ENCODE results near the gene MT1X.

The MT1X gene

DNA sequence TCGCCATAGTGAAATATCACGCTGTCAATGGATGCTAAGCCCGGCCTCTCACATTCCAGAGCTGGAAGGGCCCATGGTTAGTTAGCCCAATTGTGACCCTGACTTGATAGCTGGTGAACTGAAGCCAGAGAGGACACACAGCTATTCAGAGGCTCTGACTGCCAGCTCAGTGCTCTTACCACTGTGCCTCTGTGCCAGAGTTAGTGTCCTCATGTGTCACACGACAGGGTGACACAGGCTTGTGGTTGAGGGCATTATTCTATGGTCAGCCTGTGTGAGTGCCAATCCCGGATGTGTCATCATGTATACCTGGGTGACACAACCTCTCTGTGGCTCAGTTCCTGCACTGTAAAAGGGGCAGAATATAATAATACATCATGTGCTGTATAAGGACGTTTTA lies 2.5 kb upstream of the MT1X start:
- DNase-seq, result no peak

DNA sequence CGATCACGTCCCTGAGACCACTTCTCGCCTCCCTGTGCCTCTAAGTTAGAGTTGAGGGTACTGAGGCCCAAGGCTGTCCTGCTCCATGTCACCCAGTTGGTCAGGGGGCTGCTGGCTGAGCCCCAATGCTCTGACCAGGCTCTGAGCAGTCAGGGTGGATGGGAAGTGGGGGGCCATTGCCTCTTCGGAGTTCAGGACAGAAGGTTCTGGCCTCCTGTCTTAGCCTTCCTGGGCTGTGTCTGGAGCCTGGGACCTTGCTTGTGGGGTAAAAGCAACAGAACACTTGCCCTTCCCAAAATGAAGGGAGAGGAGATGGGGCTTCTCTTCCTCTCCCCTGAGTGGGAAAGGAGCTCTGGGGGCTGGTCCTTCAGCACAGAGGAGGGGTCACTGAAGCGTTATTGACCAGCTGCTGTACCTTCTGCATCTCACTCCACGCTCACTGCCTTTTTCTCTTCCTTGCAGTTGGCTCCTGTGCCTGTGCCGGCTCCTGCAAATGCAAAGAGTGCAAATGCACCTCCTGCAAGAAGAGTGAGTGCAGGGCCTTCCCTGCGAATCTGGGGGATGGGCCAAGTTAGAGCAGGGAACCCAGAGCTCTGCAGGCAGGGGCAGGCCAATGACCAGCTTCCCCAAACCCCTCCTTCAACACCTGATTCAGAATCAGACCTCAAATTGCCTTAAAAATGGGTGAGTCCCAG lies 580 bp downstream of the MT1X start:
- DNase-seq, result peak in 1 of 6 experiments; percentile 45

DNA sequence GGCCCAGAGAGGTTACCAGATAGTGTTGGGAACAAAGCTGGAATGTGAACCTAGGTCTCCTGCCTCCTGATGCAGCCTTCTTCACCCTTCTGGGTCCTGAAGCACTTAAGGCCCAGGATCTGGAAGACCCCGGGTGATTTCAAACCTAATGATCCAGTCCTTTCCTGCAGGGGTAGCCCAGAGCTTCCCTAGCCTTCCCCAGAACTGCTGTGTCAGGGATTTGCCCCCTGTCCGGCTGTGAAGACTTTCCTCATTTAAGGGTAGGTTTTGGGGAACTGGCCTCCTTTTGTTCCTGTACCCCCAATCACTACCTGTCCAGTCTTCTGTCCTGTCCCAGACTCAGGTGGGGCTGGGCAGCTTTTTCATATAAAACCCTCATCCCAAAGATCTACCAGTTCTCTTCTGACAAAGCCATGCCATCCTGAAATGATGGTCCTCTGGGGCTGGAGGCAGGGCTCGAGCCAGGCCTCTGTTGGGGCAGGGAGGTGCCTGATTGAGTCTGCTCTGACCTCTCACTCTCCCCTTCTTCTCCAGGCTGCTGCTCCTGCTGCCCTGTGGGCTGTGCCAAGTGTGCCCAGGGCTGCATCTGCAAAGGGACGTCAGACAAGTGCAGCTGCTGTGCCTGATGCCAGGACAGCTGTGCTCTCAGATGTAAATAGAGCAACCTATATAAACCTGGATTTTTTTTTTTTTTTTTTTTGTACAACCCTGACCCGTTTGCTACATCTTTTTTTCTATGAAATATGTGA lies 1.3 kb downstream of the MT1X start:
- no peak for DNase-seq

DNA sequence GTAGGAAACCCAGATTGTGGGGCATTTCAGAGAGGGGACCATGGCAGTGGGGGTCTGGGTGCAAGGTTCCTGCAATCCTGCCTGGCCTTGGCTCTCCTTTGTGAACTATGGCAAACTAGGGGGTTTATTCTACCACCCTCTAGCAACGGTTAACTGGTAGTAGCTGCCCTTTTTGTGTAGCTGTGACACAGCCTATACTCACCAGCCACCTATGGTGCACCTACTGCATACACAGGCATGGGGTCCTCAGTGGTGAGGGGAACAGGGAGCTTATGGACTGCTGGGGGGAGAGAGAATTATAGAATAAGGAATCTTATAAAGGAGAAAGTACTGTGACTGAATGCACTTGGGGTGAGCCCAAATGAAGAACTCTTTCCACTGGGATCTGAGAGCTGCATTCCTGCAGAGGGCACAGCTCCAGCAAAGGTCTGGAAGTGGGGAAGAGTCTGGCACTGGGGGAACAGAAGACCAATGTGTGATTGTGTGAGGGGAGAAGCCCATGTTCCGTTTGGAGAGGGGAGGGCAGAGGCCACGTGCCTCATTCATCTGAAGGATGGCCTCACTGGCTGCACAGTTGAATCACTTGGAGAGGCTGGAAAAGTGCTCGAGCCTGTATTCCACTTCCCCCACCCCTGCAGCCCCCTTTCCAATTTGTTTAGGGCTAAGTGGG lies 2.1 kb downstream of the MT1X start:
- DNase-seq, result no peak

DNA sequence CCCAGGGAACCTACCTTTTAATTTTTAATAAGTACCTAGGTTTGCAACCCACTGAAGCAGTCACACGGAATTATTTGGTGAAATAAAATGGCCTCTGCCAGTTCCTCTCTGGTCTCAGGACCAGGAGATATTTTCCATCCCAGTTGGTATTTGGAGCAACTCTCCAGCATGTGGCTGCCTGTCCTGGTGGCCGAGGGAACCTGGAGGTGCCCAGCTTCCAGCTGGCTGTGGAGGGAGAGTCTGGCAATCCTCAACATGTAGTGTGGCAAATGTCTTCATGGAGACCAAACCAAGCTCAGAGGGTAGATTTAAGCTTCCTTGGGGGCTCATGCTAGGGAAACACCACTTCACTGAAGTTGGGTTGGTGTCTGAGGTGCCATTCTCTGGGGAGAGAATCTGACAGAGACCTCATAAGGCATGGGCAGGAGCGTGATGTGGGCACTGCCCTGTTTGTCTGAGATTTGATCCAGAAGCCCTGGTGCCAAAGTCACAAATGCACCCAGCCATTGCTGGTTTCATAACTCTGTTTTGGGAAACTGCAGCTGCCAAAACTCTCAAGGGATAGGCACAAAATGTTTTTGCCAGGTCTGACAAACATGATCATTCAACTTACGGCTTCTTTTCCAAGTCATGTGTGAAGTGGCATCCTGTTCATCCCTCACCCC lies 2.8 kb downstream of the MT1X start:
- no peak for DNase-seq

DNA sequence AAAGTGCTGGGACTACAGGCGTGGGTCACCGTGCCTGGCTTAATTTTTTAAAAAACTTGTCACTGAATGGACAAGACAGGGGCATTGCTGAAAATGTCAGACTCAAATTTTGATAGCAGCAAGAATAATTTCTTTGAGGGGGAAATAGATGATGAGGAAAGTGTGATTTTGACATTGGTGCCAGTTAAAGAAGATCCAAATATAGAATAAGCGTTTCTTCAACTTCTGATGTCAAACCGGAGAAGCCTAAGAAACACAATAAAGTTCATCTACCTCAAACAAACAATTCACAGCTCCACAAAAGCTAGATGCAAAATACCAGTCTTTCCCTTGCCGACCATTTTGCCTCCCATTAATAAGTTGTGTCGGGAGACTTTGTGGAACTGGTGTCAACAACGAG lies 4.5 kb downstream of the MT1X start:
- DNase-seq, result no peak

DNA sequence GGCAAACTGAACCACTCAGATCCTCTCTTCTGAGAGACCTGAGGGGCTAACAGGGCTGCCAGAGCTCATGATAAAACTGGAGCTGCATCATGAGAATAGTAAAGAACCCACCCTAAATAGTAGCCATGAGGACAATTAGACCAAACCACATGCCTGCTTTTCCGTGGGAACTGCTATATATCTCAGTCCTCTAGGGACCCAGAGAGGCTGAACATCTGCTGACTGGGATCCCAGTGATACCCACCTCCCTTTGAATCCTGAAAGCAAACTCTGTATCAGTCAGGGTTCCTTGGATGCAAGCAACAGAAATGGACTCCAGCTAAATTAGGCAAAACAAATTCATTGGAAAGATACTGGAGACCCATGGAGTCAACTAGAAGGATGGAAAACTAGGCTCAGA lies 6.5 kb downstream of the MT1X start:
- DNase-seq, result no peak

DNA sequence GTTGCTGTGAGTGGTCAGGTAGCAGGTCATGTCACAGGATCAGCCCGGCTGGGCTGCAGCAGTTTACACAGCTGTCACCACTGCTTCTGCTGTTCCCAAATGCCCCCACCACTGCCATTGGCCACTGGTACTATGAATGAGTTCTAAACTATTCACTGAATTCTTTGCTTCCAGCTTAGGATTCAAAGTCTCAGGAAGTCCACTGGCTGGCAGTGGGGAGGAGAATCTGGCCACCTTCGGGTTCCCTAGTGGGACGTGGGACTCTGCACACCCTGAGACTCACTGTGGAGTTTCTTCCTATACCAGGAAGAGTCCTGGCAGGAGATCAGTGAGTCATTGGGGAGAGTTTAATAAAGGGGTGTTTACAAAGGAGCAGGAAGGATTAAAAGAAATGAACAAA lies 6.9 kb downstream of the MT1X start:
- no peak for DNase-seq

DNA sequence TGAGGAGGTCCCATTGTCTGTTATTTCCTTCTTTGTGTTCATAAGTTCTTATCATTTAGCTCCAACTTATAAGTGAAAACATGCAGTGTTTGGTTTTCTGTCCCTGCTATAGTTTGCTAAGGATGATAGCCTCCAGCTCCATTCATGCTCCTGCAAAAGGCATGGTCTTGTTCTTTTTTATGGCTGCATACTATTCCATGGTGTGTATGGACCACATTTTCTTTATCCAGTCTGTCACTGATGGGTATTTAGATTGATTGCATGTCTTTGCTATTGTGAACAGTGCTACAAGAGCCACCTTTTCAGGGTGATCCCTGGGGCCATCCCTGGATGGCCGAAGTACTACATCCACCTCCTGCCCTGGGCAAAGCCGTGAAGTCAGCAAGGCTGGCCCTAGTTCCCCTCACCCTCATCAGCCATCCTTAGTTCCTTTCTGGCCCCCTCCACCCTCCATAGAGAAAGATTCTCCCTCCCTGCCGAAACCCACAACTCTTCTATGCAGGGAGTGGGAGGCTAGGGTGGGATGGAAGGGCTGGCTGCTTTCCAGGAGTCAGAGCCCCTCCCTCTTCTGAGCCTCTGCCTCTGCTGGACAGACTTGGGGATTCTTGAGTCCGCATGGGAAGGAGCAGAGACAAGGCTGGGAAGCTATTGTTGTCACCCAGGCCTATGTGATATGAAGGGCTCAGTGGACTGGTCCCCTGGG lies 8.3 kb downstream of the MT1X start:
- no peak for DNase-seq

DNA sequence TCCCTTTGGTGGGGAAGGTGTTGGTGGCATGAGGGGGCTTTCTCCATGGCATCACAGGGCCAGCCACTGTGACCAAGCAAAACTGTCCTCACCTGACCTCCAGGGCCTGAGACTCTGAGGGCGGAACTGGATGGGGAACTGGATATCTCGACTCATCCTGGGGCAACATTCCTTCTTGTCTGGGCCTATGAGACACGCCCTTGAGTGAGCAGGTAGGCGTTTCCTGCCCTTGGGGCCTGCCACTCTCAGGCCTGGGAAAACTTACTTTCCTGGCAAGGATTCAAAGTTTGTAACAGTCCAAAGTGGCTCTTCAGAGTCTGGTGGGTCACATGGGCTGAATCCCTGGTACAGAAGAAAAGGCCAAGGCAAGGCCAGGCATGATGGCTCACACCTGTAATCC lies 9.6 kb downstream of the MT1X start:
- DNase-seq, result no peak

DNA sequence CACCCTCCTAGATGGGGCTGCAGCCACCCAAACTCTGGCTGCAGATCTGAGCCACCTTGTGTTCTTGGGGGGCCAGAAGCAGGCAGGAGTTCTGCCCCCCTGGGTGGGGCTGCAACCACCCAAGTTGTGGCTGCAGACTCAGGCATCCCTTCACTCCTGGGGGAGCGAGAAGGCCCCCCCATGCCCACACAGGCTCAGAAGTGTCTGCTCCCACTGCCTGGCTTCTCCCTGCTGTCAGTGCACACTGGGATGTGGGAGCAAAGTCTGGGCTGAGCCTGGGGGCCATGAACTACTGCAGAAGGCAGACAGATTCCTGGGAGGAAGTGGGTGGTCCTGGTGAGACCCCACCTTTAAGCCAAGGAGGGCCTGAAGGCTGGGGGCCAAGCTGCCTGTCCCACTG lies 13.0 kb downstream of the MT1X start:
- no peak for DNase-seq

DNA sequence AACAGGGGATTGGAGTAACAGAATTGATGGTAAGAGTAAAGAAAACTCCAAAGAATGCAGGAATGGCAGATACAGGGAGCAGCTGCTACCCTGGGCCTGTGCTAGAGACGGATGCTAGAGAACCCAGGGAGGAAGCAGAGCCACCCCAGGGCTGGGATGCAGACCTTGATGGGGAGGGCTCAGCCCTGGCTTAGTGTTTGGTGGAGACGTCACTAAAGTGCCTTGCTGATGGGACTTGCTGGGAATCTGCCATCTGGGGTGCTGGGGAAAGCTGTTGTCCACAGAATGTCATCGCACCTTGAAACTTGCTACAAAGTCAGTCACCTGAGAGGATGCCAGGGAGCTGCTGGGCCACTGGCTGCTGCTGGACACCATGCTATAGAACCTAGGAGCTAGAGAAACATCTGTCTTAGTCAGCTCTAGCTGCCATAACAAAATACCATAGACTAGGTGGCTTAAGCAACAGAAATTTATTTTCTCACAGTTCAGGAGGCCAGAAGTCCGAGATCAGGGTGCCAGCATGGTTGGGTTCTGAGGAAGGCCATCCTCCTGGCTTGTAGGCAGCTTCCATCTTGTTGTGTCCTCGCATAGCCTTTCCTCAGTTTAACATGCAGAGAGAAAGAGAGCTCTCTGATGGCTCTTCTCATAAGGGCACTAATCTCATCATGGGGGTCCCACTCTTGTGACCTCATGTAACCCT lies 15.3 kb downstream of the MT1X start:
- DNase-seq, result no peak

DNA sequence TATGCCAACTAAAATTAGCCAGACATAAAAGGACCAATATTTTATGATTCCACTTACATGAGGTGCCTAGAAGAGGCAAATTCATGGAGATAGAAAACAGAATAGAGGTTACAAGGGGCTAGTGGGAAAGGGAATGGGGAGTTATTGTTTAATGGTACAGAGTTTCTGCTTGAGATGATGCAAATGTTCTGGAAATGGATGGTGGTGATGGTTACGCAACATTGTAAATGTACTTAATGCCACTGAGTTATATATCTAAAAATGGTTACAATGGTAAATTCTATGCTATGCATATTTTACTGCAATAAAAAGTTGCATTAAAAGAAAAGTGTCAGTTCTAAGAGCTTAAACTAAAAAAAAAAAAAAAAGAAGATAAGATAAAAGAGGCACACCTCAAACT lies 17.9 kb downstream of the MT1X start:
- DNase-seq, result no peak

DNA sequence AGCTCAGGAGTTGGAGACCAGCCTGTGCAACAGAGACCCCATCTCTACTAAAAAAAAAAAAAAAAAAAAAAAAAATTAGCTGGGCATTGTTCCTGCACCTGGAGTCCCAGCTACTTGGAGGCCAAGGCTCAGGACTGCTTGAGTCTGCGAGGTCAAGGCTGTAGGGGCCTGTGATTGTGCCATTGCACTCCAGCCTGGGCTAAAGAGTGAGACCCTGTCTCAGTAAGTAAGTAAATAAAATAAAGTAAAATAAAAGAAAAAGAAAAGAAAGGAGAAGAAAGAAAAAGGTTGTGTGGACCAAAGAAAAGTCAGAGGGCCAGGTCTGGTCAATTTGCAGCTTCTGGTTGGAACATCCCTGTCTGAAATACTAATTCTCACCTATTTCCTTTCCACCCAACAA lies 18.4 kb downstream of the MT1X start:
- DNase-seq, result no peak

DNA sequence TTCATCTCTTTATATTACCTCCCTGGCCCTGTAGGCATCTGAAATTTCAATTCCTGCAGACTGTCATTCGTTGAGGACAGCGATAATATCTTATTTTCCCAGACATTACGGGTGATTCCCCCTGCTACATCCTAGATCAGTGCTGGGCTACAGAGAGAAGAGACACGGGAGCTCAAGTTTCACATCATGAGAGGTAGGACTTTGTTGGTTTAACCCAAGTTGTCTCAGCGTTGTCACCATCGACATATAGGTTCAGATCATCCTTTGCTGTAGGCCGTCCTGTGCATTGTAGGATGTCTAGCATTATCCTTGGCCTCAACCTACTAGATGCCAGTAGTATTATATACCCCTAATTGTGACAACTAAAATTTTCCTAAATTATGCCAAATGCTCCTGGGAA lies 19.3 kb downstream of the MT1X start:
- DNase-seq, result no peak

DNA sequence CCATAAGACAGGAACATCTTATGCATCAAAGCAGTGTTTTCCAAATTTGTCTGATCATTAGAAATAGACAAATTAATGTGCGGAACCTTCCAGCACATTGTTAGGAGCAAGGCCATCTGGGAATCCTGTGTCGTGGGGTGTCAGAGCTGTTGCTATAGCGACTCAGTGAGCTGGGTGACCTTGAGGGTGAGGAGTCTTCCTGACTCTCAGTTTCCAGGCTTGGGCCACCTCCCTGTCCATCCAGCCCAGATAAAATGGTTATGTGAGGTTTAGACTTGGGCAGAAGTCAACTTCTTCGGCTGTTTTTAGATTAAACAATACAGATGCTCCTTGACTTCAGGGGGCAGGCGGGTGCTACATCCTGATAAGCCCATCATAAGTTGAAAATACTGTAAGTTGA lies 20.6 kb downstream of the MT1X start:
- no peak for DNase-seq

DNA sequence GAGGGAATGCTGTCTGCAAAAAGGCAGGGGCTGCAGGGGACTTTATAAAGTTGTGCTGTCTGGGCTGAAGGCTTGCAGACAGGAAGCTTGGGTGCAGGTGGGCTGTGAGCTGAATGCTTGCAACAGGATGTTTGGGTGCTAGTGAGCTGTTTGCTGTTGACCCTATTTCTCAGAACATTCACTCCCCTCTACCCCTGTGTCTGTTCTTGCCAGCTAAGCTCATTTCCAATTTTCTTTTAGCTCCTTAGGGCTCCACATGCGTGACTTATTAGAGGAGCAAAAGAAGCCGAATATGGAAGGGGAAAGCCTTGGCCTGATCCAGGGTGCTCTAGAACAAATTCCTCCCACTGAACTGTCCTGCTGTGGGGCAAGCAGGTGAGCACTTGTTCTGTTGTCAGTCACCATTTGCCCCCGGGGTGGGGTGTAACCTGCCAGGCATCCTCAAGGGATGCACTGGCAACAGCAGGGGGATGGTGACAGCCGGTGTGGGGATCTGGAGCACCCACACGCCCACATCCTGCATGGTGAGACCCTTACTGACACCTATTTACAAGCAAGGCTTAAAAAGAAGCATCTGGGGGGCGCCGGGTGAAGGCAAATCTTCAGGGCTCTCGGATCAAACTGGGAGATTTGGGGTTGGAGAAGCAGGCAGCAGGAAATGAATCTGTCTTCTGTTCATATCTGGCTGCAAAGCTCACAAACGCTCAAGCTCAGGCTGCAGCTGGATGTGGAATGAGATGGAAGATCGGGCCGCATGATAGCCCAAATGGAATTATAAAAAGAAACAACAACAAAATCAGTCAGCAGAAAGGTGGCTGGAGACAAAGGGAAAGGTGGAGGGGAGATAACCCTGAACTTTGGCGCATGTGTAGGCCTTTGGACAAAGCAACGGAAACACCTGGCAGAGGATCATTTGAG lies 26.5 kb downstream of the MT1X start:
- peak in 4 of 6 experiments; percentile 4 to 60 (median 38) for DNase-seq

DNA sequence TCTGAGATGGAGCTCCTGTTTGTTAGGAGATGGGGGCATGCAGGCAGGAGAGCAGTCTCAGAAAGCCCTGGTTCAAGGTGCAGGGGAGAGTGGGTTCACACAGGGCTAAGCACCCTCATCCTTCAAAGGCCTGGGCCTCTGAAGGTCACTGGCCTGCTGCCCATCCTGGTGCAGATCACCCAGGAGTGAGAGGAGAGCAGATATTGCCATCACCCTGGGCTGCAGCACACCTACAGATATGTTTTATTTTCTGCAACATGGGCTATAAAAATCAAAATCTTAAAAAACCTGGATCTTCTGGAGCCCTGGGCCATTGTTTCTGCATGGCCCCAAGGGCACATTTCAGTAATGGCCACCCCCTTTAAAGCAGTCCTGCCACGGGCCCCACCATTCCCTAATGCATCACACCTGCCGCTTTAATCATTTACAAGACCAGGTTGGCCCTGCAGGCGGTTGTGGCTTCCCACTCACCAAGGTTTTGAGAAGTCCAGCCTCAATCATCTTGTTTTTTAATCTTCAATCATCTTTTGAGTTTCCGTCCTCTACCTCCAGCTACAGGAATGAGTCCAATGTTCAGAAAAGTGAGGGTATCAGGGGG lies 27.3 kb downstream of the MT1X start:
- DNase-seq, result no peak

DNA sequence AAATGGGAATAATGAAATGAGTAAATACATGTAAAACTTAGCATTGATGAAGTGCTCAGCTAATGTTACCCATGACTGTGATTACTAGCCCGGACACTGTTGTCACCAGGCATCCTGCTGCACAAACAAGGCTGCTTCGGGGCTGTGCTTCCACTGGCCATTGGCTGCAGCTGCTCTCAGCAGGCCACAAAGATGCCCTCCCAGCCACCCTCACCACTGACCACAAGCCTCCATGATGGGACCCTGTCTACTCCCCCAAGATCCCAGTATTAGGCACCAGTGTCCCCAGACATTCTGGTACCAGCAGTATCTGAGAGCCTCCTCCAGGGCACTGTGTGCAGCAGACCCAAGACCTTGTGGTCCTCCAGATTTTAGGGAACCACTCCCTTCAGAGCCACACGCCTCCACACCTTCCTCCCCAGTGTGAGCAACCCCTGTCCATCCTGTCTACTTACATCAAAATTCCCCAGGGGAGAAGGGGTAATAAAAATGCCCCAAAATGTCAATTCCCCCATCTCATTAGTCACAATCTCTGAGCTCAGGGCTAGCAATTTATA lies 28.0 kb downstream of the MT1X start:
- no peak for DNase-seq

DNA sequence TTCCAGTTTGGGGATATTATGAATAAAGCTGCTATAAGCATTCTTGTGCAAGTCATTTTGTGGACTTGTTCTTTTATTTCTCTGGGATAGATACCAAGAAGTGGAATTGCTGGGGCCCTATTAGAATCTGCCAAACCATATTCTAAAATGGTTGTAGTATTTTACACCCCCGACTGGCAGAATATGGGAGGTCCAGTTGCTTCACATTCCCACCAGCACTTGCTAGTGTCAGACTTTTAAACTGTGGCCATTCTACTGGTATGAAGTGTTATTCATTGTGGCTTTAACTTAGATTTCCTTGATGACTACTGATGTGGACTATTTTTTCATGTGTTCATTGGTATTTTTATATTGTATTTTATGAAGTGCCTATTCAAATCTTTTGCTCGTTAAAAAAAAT lies 29.6 kb downstream of the MT1X start:
- no peak for DNase-seq

DNA sequence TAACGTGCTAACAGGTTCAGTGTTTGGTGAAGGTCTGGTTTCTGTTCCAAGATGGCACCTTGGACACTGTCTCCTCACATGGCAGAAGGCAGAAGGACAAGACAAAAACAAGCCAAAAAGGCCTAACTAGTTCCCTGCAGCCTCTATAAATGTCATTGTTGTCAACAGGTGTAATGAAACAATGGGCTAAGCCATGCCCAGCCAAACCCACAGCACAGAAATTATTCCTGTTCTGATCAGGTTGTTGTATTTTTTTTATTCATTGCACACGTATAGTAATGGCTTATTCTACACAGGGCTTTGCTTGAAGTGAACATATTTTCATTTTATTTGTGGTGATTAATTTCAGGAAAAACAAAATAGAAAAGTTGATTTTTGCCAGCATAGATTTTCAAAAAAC lies 31.5 kb downstream of the MT1X start:
- DNase-seq, result no peak
